Loucy (cell line): ENCODE data around the gene SYNGR4.

Experiments
- H2AFZ ChIP-seq: fragments of 200-600 bp; sonication (generic); 2 replicates; pipeline ENCODE4 v1.6.0; 2016; ENCODE audit warnings: antibody characterized with exemption, mild to moderate bottlenecking, low read length, moderate library complexity
- H3F3A ChIP-seq: fragments of 200-600 bp; 2 replicates; pipeline ENCODE4 v1.6.0; 2016; ENCODE audit warnings: antibody characterized with exemption, low read depth, mild to moderate bottlenecking
- H3K27me3 ChIP-seq: fragments of 200-600 bp; sonication (generic); 2 replicates; pipeline ENCODE4 v1.6.1; 2014; ENCODE audit warnings: low read length, mild to moderate bottlenecking; ENCODE audit not compliant: insufficient read depth, poor library complexity, severe bottlenecking
- H3K36me3 ChIP-seq: fragments of 200-600 bp; sonication (generic); 2 replicates; pipeline ENCODE4 v1.6.1; 2016; ENCODE audit warnings: low read length; ENCODE audit not compliant: insufficient read depth
- H3K4me1 ChIP-seq: fragments of 200-600 bp; sonication (generic); 2 replicates; pipeline ENCODE4 v1.5.1; 2014; ENCODE audit warnings: low read length, mild to moderate bottlenecking; ENCODE audit not compliant: insufficient read depth, poor library complexity, severe bottlenecking
- H3K4me2 ChIP-seq: fragments of 200-600 bp; sonication (generic); 2 replicates; pipeline ENCODE4 v1.6.0; 2014; ENCODE audit warnings: antibody characterized with exemption, low read length, low read depth, mild to moderate bottlenecking; ENCODE audit not compliant: poor library complexity, severe bottlenecking
- H3K4me3 ChIP-seq: fragments of 200-600 bp; sonication (generic); 2 replicates; pipeline ENCODE4 v1.5.1; 2014; ENCODE audit warnings: low read length, mild to moderate bottlenecking, mixed read lengths; ENCODE audit not compliant: poor library complexity, severe bottlenecking
- H3K79me2 ChIP-seq: fragments of 200-600 bp; sonication (generic); 2 replicates; pipeline ENCODE4 v1.6.1; 2014; ENCODE audit warnings: low read length; ENCODE audit not compliant: insufficient read depth
- H3K9ac ChIP-seq: fragments of 200-600 bp; sonication (generic); 2 replicates; pipeline ENCODE4 v1.6.0; 2014; ENCODE audit warnings: mild to moderate bottlenecking, low read depth, low read length, moderate library complexity; ENCODE audit not compliant: poor library complexity, severe bottlenecking
- H3K9me2 ChIP-seq: fragments of 200-600 bp; sonication (generic); replicated peaks from 2 replicates; pipeline ENCODE4 v1.6.1; 2016; ENCODE audit warnings: low read depth, low read length, mixed read lengths
- H3K9me3 ChIP-seq: fragments of 200-600 bp; sonication (generic); 2 replicates; pipeline ENCODE4 v1.6.1; 2014; ENCODE audit warnings: mild to moderate bottlenecking, antibody characterized with exemption, low read length, low read depth; ENCODE audit not compliant: insufficient read depth
- H4K20me1 ChIP-seq: fragments of 200-600 bp; sonication (generic); 2 replicates; pipeline ENCODE4 v1.6.0; 2014; ENCODE audit warnings: antibody characterized with exemption, low read length, mild to moderate bottlenecking; ENCODE audit not compliant: insufficient read depth, poor library complexity, severe bottlenecking
- CTCF ChIP-seq: fragments of 200-600 bp; sonication (generic); conservative IDR thresholded peaks from 2 replicates; pipeline ENCODE4 v1.5.1; 2014; ENCODE audit warnings: mild to moderate bottlenecking, antibody characterized with exemption, low read length
- EZH2phosphoT487 ChIP-seq: fragments of 200-600 bp; IDR thresholded peaks from 2 replicates; pipeline ENCODE4 v1.6.1; 2018; ENCODE audit warnings: antibody characterized with exemption, mild to moderate bottlenecking, moderate library complexity, borderline replicate concordance

SYNGR4 gene

GRCh38 chr19:48421548-48421947 is 57.4 kb downstream of the SYNGR4 start:
- H4K20me1 ChIP-seq = no peaks in the 10 kb centered on the region
- H2AFZ ChIP-seq = no peak overlapping the region
- H3K4me3 ChIP-seq = no peak overlapping the region
- no peaks in the 10 kb centered on the region for H3K79me2 ChIP-seq
- no peaks in the 10 kb centered on the region for H3K27me3 ChIP-seq
- H3K36me3 ChIP-seq = no peaks in the 10 kb centered on the region
- no peak overlapping the region for H3K4me2 ChIP-seq
- H3K9me2 ChIP-seq = no peaks in the 10 kb centered on the region
- peaks cover 10% of the 10 kb centered on the region for H3K4me1 ChIP-seq
- H3K9me3 ChIP-seq = no peaks in the 10 kb centered on the region
- TF ChIP-seq CTCF (no peak), EZH2phosphoT487 (no peak)
- no peaks in the 10 kb centered on the region for H3F3A ChIP-seq
- no peak overlapping the region for H3K9ac ChIP-seq

- H3K4me2 ChIP-seq = no peak overlapping the region
- H4K20me1 ChIP-seq = no peaks in the 10 kb centered on the region
- no peaks in the 10 kb centered on the region for H3K79me2 ChIP-seq
- no peak for TF ChIP-seq CTCF
- TF ChIP-seq EZH2phosphoT487 = no peak
- H3K9me2 ChIP-seq = no peaks in the 10 kb centered on the region
- H2AFZ ChIP-seq = no peak overlapping the region
- H3K27me3 ChIP-seq = no peaks in the 10 kb centered on the region
- H3K36me3 ChIP-seq = no peaks in the 10 kb centered on the region
- H3K4me3 ChIP-seq = no peak overlapping the region
- H3K9me3 ChIP-seq = no peaks in the 10 kb centered on the region
- no peaks in the 10 kb centered on the region for H3F3A ChIP-seq
- H3K9ac ChIP-seq = no peak overlapping the region
- H3K4me1 ChIP-seq = no peaks in the 10 kb centered on the region
Measured at GRCh38 chr19:48424694-48425219, 60.6 kb downstream of the SYNGR4 start.
